Peyer's patch (tissue), 4 donors: ENCODE data around the gene RBM11.

Source experiments
- CTCF ChIP-seq, 6 experiments: fragments of 450-650 bp in 4 of 6; fragments of 200-600 bp in 2 of 6; sonication (generic) in 1 of 6; IDR thresholded peaks; one replicate each; pipeline ENCODE4 v1.5.1; 2017 to 2019; ENCODE audit warnings: antibody characterized with exemption in 6 of 6, mild to moderate bottlenecking in 3 of 6, moderate library complexity in 1 of 6
- POLR2A ChIP-seq, 2 donors: fragments of 450-650 bp; IDR thresholded peaks; one replicate each; pipeline ENCODE4 v1.5.1; 2017; ENCODE audit warnings: antibody characterized with exemption in 2 of 2, mild to moderate bottlenecking in 2 of 2, moderate library complexity in 2 of 2

- no peak for TF ChIP-seq CTCF (IDR thresholded peaks at IDR 0.05)
- TF ChIP-seq POLR2A (IDR thresholded peaks at IDR 0.05): no peak
Measured at GRCh38 chr21:14235101-14235500, 19.1 kb downstream of the RBM11 start.
